Measurements from ENCODE around the gene CTNND2.

CTNND2 gene

DNA sequence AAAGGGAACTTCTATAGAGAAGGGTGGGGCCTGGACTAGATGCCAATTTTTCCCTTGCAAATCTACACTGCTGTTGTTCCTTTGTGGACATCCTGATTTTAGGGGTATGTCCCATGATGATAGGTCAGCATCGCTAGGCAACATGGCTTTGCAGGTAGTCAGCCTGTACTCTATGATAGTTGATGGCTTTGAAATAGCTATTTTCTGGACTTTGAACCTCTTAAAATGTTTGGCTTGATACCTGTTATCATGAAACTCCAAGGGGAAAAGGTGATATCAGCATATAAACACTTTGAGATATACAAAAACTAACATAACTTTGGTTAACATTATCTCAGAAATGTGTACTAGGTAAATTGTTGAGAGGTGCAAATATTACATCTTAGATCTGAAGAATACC is 533.2 kb downstream of the CTNND2 start:
- H3K4me2 ChIP-seq, result no peak overlapping the region

DNA sequence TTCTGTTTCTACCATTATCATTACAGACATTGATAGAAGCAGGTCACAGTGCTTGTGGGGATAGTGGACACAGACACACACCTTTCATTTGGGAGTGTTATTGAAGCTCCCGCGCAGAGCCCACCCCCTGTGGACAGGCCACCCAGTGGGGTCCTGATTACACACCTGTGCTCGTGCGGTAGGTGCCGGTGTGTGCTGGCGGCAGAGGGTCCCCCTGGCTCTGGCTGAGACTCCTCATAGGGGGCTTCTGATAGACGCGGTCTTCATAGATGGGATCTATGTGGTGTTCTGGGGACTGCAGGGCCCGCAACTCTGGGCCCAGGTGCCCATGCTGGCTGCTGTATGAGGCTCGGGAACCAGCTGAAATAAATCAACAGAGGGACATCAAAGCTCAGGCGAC is 539.7 kb downstream of the CTNND2 start:
- Histone ChIP-seq H3K4me1 (ENCODE audit: low read depth, poor library complexity, severe bottlenecking) (no peaks in the 10 kb centered on the region), H3K4me2 (no peak overlapping the region), H3K27me3 (ENCODE audit: insufficient read depth, low read depth) (no peaks in the 10 kb centered on the region), H4K20me1 (ENCODE audit: insufficient read depth) (no peaks in the 10 kb centered on the region), H3K4me3 (IDR thresholded peaks at IDR 0.05; ENCODE audit: insufficient read depth, low read depth, low read length) (no peak overlapping the region), H3K36me3 (ENCODE audit: insufficient read depth) (no peaks in the 10 kb centered on the region), H3K27ac (no peak overlapping the region), H2AFZ (ENCODE audit: low read depth) (no peak overlapping the region), H3K9ac (no peak overlapping the region), H3K79me2 (ENCODE audit: insufficient read depth, low read depth) (no peaks in the 10 kb centered on the region)
- TF ChIP-seq, protein P1, sequence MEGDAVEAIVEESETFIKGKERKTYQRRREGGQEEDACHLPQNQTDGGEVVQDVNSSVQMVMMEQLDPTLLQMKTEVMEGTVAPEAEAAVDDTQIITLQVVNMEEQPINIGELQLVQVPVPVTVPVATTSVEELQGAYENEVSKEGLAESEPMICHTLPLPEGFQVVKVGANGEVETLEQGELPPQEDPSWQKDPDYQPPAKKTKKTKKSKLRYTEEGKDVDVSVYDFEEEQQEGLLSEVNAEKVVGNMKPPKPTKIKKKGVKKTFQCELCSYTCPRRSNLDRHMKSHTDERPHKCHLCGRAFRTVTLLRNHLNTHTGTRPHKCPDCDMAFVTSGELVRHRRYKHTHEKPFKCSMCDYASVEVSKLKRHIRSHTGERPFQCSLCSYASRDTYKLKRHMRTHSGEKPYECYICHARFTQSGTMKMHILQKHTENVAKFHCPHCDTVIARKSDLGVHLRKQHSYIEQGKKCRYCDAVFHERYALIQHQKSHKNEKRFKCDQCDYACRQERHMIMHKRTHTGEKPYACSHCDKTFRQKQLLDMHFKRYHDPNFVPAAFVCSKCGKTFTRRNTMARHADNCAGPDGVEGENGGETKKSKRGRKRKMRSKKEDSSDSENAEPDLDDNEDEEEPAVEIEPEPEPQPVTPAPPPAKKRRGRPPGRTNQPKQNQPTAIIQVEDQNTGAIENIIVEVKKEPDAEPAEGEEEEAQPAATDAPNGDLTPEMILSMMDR (conservative IDR thresholded peaks at IDR 0.05; ENCODE audit: low read depth, low read length), result no peak

More for the DNA sequence above, 533.2 kb downstream of the CTNND2 start:
- Histone ChIP-seq H3K27me3 (ENCODE audit: insufficient read depth, low read depth) (no peaks in the 10 kb centered on the region), H3K9ac (no peak overlapping the region), H3K79me2 (ENCODE audit: insufficient read depth, low read depth) (no peaks in the 10 kb centered on the region), H3K36me3 (ENCODE audit: insufficient read depth) (no peaks in the 10 kb centered on the region), H3K4me3 (IDR thresholded peaks at IDR 0.05; ENCODE audit: insufficient read depth, low read depth, low read length) (no peak overlapping the region), H3K4me1 (ENCODE audit: low read depth, poor library complexity, severe bottlenecking) (no peaks in the 10 kb centered on the region), H3K27ac (no peak overlapping the region), H2AFZ (ENCODE audit: low read depth) (no peak overlapping the region), H4K20me1 (ENCODE audit: insufficient read depth) (no peaks in the 10 kb centered on the region)
- TF ChIP-seq, protein P1 (conservative IDR thresholded peaks at IDR 0.05; ENCODE audit: low read depth, low read length), result no peak

DNA sequence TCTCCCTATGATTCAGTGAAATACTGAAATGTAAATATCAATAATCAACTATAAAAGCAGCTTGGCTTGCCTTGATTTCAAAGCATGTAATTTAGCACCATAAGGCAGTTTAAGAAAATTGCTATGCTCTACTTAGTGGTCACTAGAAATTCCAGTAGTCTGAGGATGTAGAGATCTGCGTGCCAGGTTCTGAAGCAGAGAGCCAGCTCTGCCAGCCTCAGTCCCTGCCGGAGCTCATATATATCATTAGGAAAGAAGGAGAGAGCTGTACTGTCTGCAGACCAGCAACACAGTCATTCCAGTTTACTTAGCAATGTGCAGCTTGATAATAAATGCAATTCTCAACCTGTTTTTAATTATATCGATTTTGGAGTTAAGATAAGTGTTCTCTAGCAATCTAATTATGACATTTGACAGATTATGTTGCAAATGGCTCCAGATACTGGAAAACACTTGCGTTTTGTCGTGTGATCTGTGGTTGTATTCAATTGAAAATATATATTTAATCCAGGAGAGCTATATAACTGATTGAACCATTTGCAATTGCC is 540.5 kb downstream of the CTNND2 start:
- Histone ChIP-seq H3K4me2 (no peak overlapping the region), H3K27me3 (ENCODE audit: insufficient read depth, low read depth) (no peaks in the 10 kb centered on the region), H3K4me1 (ENCODE audit: low read depth, poor library complexity, severe bottlenecking) (no peaks in the 10 kb centered on the region), H3K27ac (no peak overlapping the region), H3K36me3 (ENCODE audit: insufficient read depth) (no peaks in the 10 kb centered on the region), H3K79me2 (ENCODE audit: insufficient read depth, low read depth) (no peaks in the 10 kb centered on the region), H3K4me3 (IDR thresholded peaks at IDR 0.05; ENCODE audit: insufficient read depth, low read depth, low read length) (no peak overlapping the region), H2AFZ (ENCODE audit: low read depth) (no peak overlapping the region), H4K20me1 (ENCODE audit: insufficient read depth) (no peaks in the 10 kb centered on the region), H3K9ac (no peak overlapping the region)
- TF ChIP-seq, protein P1 (conservative IDR thresholded peaks at IDR 0.05; ENCODE audit: low read depth, low read length), result no peak

DNA sequence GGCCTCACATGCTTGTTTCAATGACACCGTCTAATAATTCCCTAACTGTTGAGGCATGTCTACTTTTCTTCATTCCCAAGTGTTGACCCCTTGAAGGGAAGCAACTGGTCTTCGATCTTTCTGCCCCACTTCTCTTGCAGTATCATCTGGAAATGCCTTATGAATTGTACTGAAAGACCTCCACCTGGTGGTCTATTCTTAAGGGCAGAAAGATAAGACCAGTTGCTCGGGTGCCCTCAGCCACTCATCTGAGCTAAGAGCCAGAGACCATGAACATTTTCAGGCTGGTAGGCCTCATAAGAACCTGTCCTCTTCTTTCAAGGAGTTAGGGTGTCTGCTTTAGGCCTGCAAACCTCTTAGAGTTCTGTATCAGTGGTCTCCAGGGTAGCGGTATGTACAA is 542.5 kb downstream of the CTNND2 start:
- no peaks in the 10 kb centered on the region for H3K36me3 ChIP-seq (ENCODE audit: insufficient read depth)
- H4K20me1 ChIP-seq (ENCODE audit: insufficient read depth), result no peaks in the 10 kb centered on the region
- H3K4me2 ChIP-seq, result no peak overlapping the region
- H3K4me3 ChIP-seq (IDR thresholded peaks at IDR 0.05; ENCODE audit: insufficient read depth, low read depth, low read length), result no peak overlapping the region
- no peak overlapping the region for H2AFZ ChIP-seq (ENCODE audit: low read depth)
- H3K27ac ChIP-seq, result no peak overlapping the region
- H3K9ac ChIP-seq, result no peak overlapping the region
- no peaks in the 10 kb centered on the region for H3K79me2 ChIP-seq (ENCODE audit: insufficient read depth, low read depth)
- no peaks in the 10 kb centered on the region for H3K4me1 ChIP-seq (ENCODE audit: low read depth, poor library complexity, severe bottlenecking)
- TF ChIP-seq, protein P1 (conservative IDR thresholded peaks at IDR 0.05; ENCODE audit: low read depth, low read length), result no peak; the same call in 1 of the 2 replicates
- H3K27me3 ChIP-seq (ENCODE audit: insufficient read depth, low read depth), result no peaks in the 10 kb centered on the region

All from KMS-11 (cell line).